ENCODE results near the gene COL4A1.

The COL4A1 gene

GRCh38 chr13:110192472-110192871, 114.5 kb downstream of the COL4A1 start:
- DNase-seq (ENCODE audit: low read depth) = no peak

- DNase-seq (ENCODE audit: low read depth) = no peak
These were observed 119.3 kb downstream of the COL4A1 start for GRCh38 chr13:110187641-110188161.

- DNase-seq (ENCODE audit: low read depth) = no peak
These were observed 120.6 kb downstream of the COL4A1 start for GRCh38 chr13:110186231-110186855.

- DNase-seq (ENCODE audit: low read depth) = no peak
These were observed 121.3 kb downstream of the COL4A1 start for GRCh38 chr13:110185696-110186095.

GRCh38 chr13:110183910-110184309, 123.0 kb downstream of the COL4A1 start:
- no peak for DNase-seq (ENCODE audit: low read depth)

GRCh38 chr13:110182461-110182860, 124.5 kb downstream of the COL4A1 start:
- no peak for DNase-seq (ENCODE audit: low read depth)

GRCh38 chr13:110182003-110182402, 125.0 kb downstream of the COL4A1 start:
- no peak for DNase-seq (ENCODE audit: low read depth)

GRCh38 chr13:110179857-110180147, 127.2 kb downstream of the COL4A1 start:
- no peak for DNase-seq (ENCODE audit: low read depth)

- DNase-seq (ENCODE audit: low read depth) = no peak
These were observed 127.7 kb downstream of the COL4A1 start for GRCh38 chr13:110179116-110179856.

- DNase-seq (ENCODE audit: low read depth) = no peak
These were observed 129.2 kb downstream of the COL4A1 start for GRCh38 chr13:110177790-110178189.

- no peak for DNase-seq (ENCODE audit: low read depth)
These were observed 130.5 kb downstream of the COL4A1 start for GRCh38 chr13:110176431-110176830.

GRCh38 chr13:110173247-110173818, 133.6 kb downstream of the COL4A1 start:
- DNase-seq (ENCODE audit: low read depth) = no peak

- no peak for DNase-seq (ENCODE audit: low read depth)
These were observed 136.1 kb downstream of the COL4A1 start for GRCh38 chr13:110170882-110171281.

GRCh38 chr13:110170020-110170790, 136.8 kb downstream of the COL4A1 start:
- no peak for DNase-seq (ENCODE audit: low read depth)

- no peak for DNase-seq (ENCODE audit: low read depth)
These were observed 137.7 kb downstream of the COL4A1 start for GRCh38 chr13:110168999-110169933.

- DNase-seq (ENCODE audit: low read depth) = no peak
These were observed 140.4 kb downstream of the COL4A1 start for GRCh38 chr13:110166598-110166997.

GRCh38 chr13:110164706-110165105, 142.3 kb downstream of the COL4A1 start:
- no peak for DNase-seq (ENCODE audit: low read depth)

- DNase-seq (ENCODE audit: low read depth) = no peak
These were observed 143.9 kb downstream of the COL4A1 start for GRCh38 chr13:110162866-110163658.

GRCh38 chr13:110162053-110162452, 144.9 kb downstream of the COL4A1 start:
- DNase-seq (ENCODE audit: low read depth) = no peak

GRCh38 chr13:110161112-110161882, 145.7 kb downstream of the COL4A1 start:
- DNase-seq (ENCODE audit: low read depth) = no peak

Measured in activated T-helper 9 cell treated with anti-CD3 and anti-CD28 coated beads, Interleukin-2, amount 50 U/mL, for 16 hours (primary cell).